ENCODE results near the gene TMEM129. TPM values are rescaled to one million over a fixed set of nuclear protein-coding genes. Genes with fewer than 3 reads are reported as not detected.

The TMEM129 gene
- total and polyA plus RNA-seq, 2 experiments from 2014 or later = 16.4 to 64.4 TPM

- Histone ChIP-seq H3K9me2 (ENCODE audit: insufficient read depth) (no peaks in the 10 kb centered on the region), H2AFZ (peak overlapping the region; percentile 94; the same call in 1 of the 2 replicates), H4K20me1 (replicated peaks; ENCODE audit: insufficient read depth) (peaks cover 27% of the 10 kb centered on the region), H3K27ac (ENCODE audit: low read depth) (peak overlapping the region; percentile 81), H3K4me2 (peak overlapping the region; percentile 98), H3F3A (replicated peaks; ENCODE audit: low read depth) (peaks cover 14% of the 10 kb centered on the region), H3K36me3 (ENCODE audit: insufficient read depth) (0 out of 2 replicates have a peak, but pooled peaks cover 4% of the 10 kb centered on the region), H3K27me3 (ENCODE audit: insufficient read depth) (no peaks in the 10 kb centered on the region), H3K79me2 (replicated peaks; ENCODE audit: insufficient read depth) (peaks cover 43% of the 10 kb centered on the region), H3K4me1 (ENCODE audit: insufficient read depth) (peaks cover 9% of the 10 kb centered on the region; the same call in 1 of the 2 replicates), H3K4me3 (peak overlapping the region; percentile 89)
- H3K27me3 Mint-ChIP-seq (ENCODE audit: insufficient read depth, low read depth, poor library complexity) = peaks cover 20% of the 10 kb centered on the region
- ATAC-seq (peak; percentile 13), DNase-seq (ENCODE audit: low spot score) (peak; percentile 82)
- peaks cover 23% of the 10 kb centered on the region for H3K4me1 Mint-ChIP-seq
- H3K27ac Mint-ChIP-seq = peak overlapping the region; percentile 95
- peak overlapping the region; percentile 92 for H3K4me3 Mint-ChIP-seq
- peaks cover 34% of the 10 kb centered on the region for H3K36me3 Mint-ChIP-seq (ENCODE audit: low read depth)
- H3K9me3 Mint-ChIP-seq = no peaks in the 10 kb centered on the region
- TF ChIP-seq EZH2phosphoT487 (IDR thresholded peaks at IDR 0.05; ENCODE audit: unreplicated experiment) (no peak), CREB1 (CRISPR knock-in tag; IDR thresholded peaks at IDR 0.05; ENCODE audit: low read depth) (peak; percentile 89)
These were observed 7.9 kb downstream of the TMEM129 start for GRCh38 chr4:1713003-1713851.

- Mint-ChIP-seq H3K36me3 (ENCODE audit: low read depth) (peaks cover 34% of the 10 kb centered on the region), H3K4me1 (peaks cover 23% of the 10 kb centered on the region), H3K27ac (peak within 1 kb of the TSS; percentile 95), H3K27me3 (ENCODE audit: insufficient read depth, low read depth, poor library complexity) (peaks cover 18% of the 10 kb centered on the region), H3K4me3 (peak within 1 kb of the TSS; percentile 92), H3K9me3 (no peaks in the 10 kb centered on the region)
- H3K27me3 ChIP-seq (ENCODE audit: insufficient read depth) = no peaks in the 10 kb centered on the region
- peaks cover 14% of the 10 kb centered on the region for H3F3A ChIP-seq (replicated peaks; ENCODE audit: low read depth)
- peak within 1 kb of the TSS; percentile 89 for H3K4me3 ChIP-seq
- H3K4me1 ChIP-seq (ENCODE audit: insufficient read depth) = peaks cover 9% of the 10 kb centered on the region; the same call in 1 of the 2 replicates
- DNase-seq (ENCODE audit: low spot score) (peak; percentile 94), ATAC-seq (peak; percentile 82)
- peaks cover 30% of the 10 kb centered on the region for H4K20me1 ChIP-seq (replicated peaks; ENCODE audit: insufficient read depth)
- H3K79me2 ChIP-seq (replicated peaks; ENCODE audit: insufficient read depth) = peaks cover 51% of the 10 kb centered on the region
- H2AFZ ChIP-seq = peak within 1 kb of the TSS; percentile 94
- H3K4me2 ChIP-seq = peak within 1 kb of the TSS; percentile 98
- 0 out of 2 replicates have a peak, but pooled peaks cover 4% of the 10 kb centered on the region for H3K36me3 ChIP-seq (ENCODE audit: insufficient read depth)
- TF ChIP-seq ZNF114 (CRISPR knock-in tag; IDR thresholded peaks at IDR 0.05) (no peak), EZH2phosphoT487 (IDR thresholded peaks at IDR 0.05; ENCODE audit: unreplicated experiment) (no peak), ETS1 (IDR thresholded peaks at IDR 0.05) (peak; percentile 30), CREB1 (CRISPR knock-in tag; IDR thresholded peaks at IDR 0.05; ENCODE audit: low read depth) (peak; percentile 51; the same call in 1 of the 2 replicates), POLR2AphosphoS5 (IDR thresholded peaks at IDR 0.05; ENCODE audit: low read depth) (peak; percentile 52; the same call in 1 of the 2 replicates), ZNF331 (CRISPR knock-in tag; IDR thresholded peaks at IDR 0.05; ENCODE audit: low read depth) (no peak)
- TF ChIP-seq, protein P1, sequence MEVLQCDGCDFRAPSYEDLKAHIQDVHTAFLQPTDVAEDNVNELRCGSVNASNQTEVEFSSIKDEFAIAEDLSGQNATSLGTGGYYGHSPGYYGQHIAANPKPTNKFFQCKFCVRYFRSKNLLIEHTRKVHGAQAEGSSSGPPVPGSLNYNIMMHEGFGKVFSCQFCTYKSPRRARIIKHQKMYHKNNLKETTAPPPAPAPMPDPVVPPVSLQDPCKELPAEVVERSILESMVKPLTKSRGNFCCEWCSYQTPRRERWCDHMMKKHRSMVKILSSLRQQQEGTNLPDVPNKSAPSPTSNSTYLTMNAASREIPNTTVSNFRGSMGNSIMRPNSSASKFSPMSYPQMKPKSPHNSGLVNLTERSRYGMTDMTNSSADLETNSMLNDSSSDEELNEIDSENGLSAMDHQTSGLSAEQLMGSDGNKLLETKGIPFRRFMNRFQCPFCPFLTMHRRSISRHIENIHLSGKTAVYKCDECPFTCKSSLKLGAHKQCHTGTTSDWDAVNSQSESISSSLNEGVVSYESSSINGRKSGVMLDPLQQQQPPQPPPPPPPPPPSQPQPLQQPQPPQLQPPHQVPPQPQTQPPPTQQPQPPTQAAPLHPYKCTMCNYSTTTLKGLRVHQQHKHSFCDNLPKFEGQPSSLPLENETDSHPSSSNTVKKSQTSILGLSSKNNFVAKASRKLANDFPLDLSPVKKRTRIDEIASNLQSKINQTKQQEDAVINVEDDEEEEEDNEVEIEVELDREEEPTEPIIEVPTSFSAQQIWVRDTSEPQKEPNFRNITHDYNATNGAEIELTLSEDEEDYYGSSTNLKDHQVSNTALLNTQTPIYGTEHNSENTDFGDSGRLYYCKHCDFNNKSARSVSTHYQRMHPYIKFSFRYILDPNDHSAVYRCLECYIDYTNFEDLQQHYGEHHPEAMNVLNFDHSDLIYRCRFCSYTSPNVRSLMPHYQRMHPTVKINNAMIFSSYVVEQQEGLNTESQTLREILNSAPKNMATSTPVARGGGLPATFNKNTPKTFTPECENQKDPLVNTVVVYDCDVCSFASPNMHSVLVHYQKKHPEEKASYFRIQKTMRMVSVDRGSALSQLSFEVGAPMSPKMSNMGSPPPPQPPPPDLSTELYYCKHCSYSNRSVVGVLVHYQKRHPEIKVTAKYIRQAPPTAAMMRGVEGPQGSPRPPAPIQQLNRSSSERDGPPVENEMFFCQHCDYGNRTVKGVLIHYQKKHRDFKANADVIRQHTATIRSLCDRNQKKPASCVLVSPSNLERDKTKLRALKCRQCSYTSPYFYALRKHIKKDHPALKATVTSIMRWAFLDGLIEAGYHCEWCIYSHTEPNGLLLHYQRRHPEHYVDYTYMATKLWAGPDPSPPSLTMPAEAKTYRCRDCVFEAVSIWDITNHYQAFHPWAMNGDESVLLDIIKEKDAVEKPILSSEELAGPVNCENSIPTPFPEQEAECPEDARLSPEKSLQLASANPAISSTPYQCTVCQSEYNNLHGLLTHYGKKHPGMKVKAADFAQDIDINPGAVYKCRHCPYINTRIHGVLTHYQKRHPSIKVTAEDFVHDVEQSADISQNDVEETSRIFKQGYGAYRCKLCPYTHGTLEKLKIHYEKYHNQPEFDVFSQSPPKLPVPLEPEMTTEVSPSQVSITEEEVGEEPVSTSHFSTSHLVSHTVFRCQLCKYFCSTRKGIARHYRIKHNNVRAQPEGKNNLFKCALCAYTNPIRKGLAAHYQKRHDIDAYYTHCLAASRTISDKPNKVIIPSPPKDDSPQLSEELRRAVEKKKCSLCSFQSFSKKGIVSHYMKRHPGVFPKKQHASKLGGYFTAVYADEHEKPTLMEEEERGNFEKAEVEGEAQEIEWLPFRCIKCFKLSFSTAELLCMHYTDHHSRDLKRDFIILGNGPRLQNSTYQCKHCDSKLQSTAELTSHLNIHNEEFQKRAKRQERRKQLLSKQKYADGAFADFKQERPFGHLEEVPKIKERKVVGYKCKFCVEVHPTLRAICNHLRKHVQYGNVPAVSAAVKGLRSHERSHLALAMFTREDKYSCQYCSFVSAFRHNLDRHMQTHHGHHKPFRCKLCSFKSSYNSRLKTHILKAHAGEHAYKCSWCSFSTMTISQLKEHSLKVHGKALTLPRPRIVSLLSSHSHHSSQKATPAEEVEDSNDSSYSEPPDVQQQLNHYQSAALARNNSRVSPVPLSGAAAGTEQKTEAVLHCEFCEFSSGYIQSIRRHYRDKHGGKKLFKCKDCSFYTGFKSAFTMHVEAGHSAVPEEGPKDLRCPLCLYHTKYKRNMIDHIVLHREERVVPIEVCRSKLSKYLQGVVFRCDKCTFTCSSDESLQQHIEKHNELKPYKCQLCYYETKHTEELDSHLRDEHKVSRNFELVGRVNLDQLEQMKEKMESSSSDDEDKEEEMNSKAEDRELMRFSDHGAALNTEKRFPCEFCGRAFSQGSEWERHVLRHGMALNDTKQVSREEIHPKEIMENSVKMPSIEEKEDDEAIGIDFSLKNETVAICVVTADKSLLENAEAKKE (CRISPR knock-in tag; IDR thresholded peaks at IDR 0.05) = no peak
- H3K9me2 ChIP-seq (ENCODE audit: insufficient read depth) = no peaks in the 10 kb centered on the region
- H3K27ac ChIP-seq (ENCODE audit: low read depth) = peak within 1 kb of the TSS; percentile 81
These were observed 8.7 kb downstream of the TMEM129 start, which contains the start of gene SLBP for GRCh38 chr4:1712216-1713002. SLBP (minus strand) TSS chr4:1712319; CDS start chr4:1712188, 131 bp downstream.

Data from GM23338 (cell line).